Measurements from ENCODE around the gene ZNF791. TPM values are rescaled to one million over a fixed set of nuclear protein-coding genes. Genes with fewer than 3 reads are reported as not detected.

Gene ZNF791
- total and polyA plus RNA-seq, 2 of the 13 experiments (the other 11 are each of a cell fraction or from before 2014, with no cell fraction given) = 12.8 to 17.4 TPM

GRCh38 chr19:12669270-12670158 is 58.8 kb downstream of the ZNF791 start (continued):
- TF ChIP-seq JUN (CRISPR knock-in tag; IDR thresholded peaks at IDR 0.05) = no peak; the same call in 1 of the 2 replicates
- no peak for TF ChIP-seq U2AF2 (IDR thresholded peaks at IDR 0.05; ENCODE audit: low read depth, low read length)
- 0 out of 2 replicates have a peak, but pooled peaks have one; percentile 54 for TF ChIP-seq ZFP82 (CRISPR knock-in tag; IDR thresholded peaks at IDR 0.05; ENCODE audit: borderline replicate concordance)
- TF ChIP-seq ZFP1 (CRISPR knock-in tag; IDR thresholded peaks at IDR 0.05) = no peak
- TF ChIP-seq TBP (CRISPR knock-in tag; IDR thresholded peaks at IDR 0.05) = no peak
- no peak for TF ChIP-seq SMARCE1 (IDR thresholded peaks at IDR 0.05; ENCODE audit: borderline replicate concordance)
- TF ChIP-seq, protein P1, sequence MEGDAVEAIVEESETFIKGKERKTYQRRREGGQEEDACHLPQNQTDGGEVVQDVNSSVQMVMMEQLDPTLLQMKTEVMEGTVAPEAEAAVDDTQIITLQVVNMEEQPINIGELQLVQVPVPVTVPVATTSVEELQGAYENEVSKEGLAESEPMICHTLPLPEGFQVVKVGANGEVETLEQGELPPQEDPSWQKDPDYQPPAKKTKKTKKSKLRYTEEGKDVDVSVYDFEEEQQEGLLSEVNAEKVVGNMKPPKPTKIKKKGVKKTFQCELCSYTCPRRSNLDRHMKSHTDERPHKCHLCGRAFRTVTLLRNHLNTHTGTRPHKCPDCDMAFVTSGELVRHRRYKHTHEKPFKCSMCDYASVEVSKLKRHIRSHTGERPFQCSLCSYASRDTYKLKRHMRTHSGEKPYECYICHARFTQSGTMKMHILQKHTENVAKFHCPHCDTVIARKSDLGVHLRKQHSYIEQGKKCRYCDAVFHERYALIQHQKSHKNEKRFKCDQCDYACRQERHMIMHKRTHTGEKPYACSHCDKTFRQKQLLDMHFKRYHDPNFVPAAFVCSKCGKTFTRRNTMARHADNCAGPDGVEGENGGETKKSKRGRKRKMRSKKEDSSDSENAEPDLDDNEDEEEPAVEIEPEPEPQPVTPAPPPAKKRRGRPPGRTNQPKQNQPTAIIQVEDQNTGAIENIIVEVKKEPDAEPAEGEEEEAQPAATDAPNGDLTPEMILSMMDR (CRISPR knock-in tag; IDR thresholded peaks at IDR 0.05) = no peak
- no peak for TF ChIP-seq ZNF567 (CRISPR knock-in tag; IDR thresholded peaks at IDR 0.05; ENCODE audit: borderline replicate concordance)
- TF ChIP-seq TP53 (CRISPR knock-in tag; conservative IDR thresholded peaks at IDR 0.05) = no peak
- TF ChIP-seq ZNF451 (CRISPR knock-in tag; IDR thresholded peaks at IDR 0.05) = no peak
- TF ChIP-seq MAZ (IDR thresholded peaks at IDR 0.05; ENCODE audit: borderline replicate concordance, low read depth, low read length) = no peak
- TF ChIP-seq MAZ (CRISPR knock-in tag; IDR thresholded peaks at IDR 0.05; ENCODE audit: low read depth) = peak; percentile 53; the same call in 1 of the 2 replicates
- TF ChIP-seq CHD2 (IDR thresholded peaks at IDR 0.05; ENCODE audit: low read depth, low read length) = no peak
- peak; percentile 56; the same call in 1 of the 2 replicates for TF ChIP-seq KLF6 (CRISPR knock-in tag; IDR thresholded peaks at IDR 0.05)
- no peak for TF ChIP-seq PRDM10 (CRISPR knock-in tag; IDR thresholded peaks at IDR 0.05; ENCODE audit: low read depth)
- TF ChIP-seq STAT6 (CRISPR knock-in tag; IDR thresholded peaks at IDR 0.05; ENCODE audit: borderline replicate concordance) = no peak
- TF ChIP-seq NFIB (CRISPR knock-in tag; IDR thresholded peaks at IDR 0.05; ENCODE audit: borderline replicate concordance) = no peak
- TF ChIP-seq CBX5 (CRISPR knock-in tag; IDR thresholded peaks at IDR 0.05; ENCODE audit: borderline replicate concordance) = no peak; the same call in 1 of the 2 replicates
- peak; percentile 67; the same call in 1 of the 2 replicates for TF ChIP-seq ZFP90 (CRISPR knock-in tag; IDR thresholded peaks at IDR 0.05; ENCODE audit: borderline replicate concordance)
- no peak; the same call in 1 of the 2 replicates for TF ChIP-seq ZNF619 (CRISPR knock-in tag; IDR thresholded peaks at IDR 0.05)
- no peak for TF ChIP-seq HHEX (CRISPR knock-in tag; IDR thresholded peaks at IDR 0.05)
- peak; percentile 66; the same call in 1 of the 2 replicates for TF ChIP-seq ZNF563 (CRISPR knock-in tag; IDR thresholded peaks at IDR 0.05)
